Parathyroid adenoma (tissue), 2 donors: ENCODE data around the gene SOBP.

Experiments used
- H2AFZ ChIP-seq: fragments of 300-600 bp; sonication (generic); one replicate; pipeline ENCODE4 v1.7.0; 2017; ENCODE audit warnings: antibody characterized with exemption, mild to moderate bottlenecking
- H3K27ac ChIP-seq: fragments of 300-600 bp; sonication (generic); one replicate; pipeline ENCODE4 v1.7.0; 2017
- H3K27me3 ChIP-seq: fragments of 300-600 bp; sonication (generic); one replicate; pipeline ENCODE4 v1.7.0; 2017; ENCODE audit warnings: low read length; ENCODE audit not compliant: control insufficient read depth, insufficient read depth
- H3K36me3 ChIP-seq: fragments of 300-600 bp; sonication (generic); one replicate; pipeline ENCODE4 v1.7.0; 2017; ENCODE audit warnings: low read length; ENCODE audit not compliant: control insufficient read depth, insufficient read depth
- H3K4me1 ChIP-seq: fragments of 300-600 bp; sonication (generic); one replicate; pipeline ENCODE4 v1.7.0; 2017; ENCODE audit warnings: control low read depth
- H3K4me2 ChIP-seq: fragments of 300-600 bp; sonication (generic); one replicate; pipeline ENCODE4 v1.7.0; 2017; ENCODE audit warnings: low read length
- H3K4me3 ChIP-seq: fragments of 300-600 bp; sonication (generic); one replicate; pipeline ENCODE4 v1.7.0; 2017; ENCODE audit warnings: low read depth, low read length
- H3K79me2 ChIP-seq: fragments of 300-600 bp; sonication (generic); one replicate; pipeline ENCODE4 v1.7.0; 2017; ENCODE audit warnings: control low read depth
- H3K9ac ChIP-seq: fragments of 300-600 bp; sonication (generic); one replicate; pipeline ENCODE4 v1.7.0; 2017; ENCODE audit warnings: mild to moderate bottlenecking
- H3K9me3 ChIP-seq: fragments of 300-600 bp; sonication (generic); one replicate; pipeline ENCODE4 v1.7.0; 2017; ENCODE audit warnings: low read length; ENCODE audit not compliant: control insufficient read depth
- TF ChIP-seq, protein P1 (sequence below): fragments of 300-600 bp; sonication (generic); IDR thresholded peaks from one replicate; pipeline ENCODE4 v1.7.0; 2017; ENCODE audit warnings: antibody characterized with exemption, mild to moderate bottlenecking
- donor health status: primary hyperparathyroidism.

Gene SOBP

GRCh38 chr6:107620732-107621131, 130.8 kb downstream of the SOBP start:
- no peak overlapping the region for H3K9ac ChIP-seq
- H2AFZ ChIP-seq = no peak overlapping the region
- H3K36me3 ChIP-seq = no peaks in the 10 kb centered on the region
- no peaks in the 10 kb centered on the region for H3K4me1 ChIP-seq
- H3K27ac ChIP-seq = no peak overlapping the region
- no peak overlapping the region for H3K4me2 ChIP-seq
- no peaks in the 10 kb centered on the region for H3K79me2 ChIP-seq
- H3K27me3 ChIP-seq = no peaks in the 10 kb centered on the region
- H3K4me3 ChIP-seq = no peak overlapping the region
- H3K9me3 ChIP-seq = no peaks in the 10 kb centered on the region
- TF ChIP-seq, protein P1, sequence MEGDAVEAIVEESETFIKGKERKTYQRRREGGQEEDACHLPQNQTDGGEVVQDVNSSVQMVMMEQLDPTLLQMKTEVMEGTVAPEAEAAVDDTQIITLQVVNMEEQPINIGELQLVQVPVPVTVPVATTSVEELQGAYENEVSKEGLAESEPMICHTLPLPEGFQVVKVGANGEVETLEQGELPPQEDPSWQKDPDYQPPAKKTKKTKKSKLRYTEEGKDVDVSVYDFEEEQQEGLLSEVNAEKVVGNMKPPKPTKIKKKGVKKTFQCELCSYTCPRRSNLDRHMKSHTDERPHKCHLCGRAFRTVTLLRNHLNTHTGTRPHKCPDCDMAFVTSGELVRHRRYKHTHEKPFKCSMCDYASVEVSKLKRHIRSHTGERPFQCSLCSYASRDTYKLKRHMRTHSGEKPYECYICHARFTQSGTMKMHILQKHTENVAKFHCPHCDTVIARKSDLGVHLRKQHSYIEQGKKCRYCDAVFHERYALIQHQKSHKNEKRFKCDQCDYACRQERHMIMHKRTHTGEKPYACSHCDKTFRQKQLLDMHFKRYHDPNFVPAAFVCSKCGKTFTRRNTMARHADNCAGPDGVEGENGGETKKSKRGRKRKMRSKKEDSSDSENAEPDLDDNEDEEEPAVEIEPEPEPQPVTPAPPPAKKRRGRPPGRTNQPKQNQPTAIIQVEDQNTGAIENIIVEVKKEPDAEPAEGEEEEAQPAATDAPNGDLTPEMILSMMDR = no peak

GRCh38 chr6:107621229-107621937, 131.5 kb downstream of the SOBP start:
- Histone ChIP-seq H3K4me3 (no peak overlapping the region), H3K9me3 (no peaks in the 10 kb centered on the region), H3K4me1 (no peaks in the 10 kb centered on the region), H2AFZ (no peak overlapping the region), H3K27me3 (no peaks in the 10 kb centered on the region), H3K27ac (no peak overlapping the region), H3K9ac (no peak overlapping the region), H3K36me3 (no peaks in the 10 kb centered on the region), H3K79me2 (no peaks in the 10 kb centered on the region), H3K4me2 (no peak overlapping the region)
- TF ChIP-seq, protein P1 = no peak

- Histone ChIP-seq H3K4me2 (no peak overlapping the region), H2AFZ (no peak overlapping the region), H3K36me3 (no peaks in the 10 kb centered on the region), H3K9ac (no peak overlapping the region), H3K4me3 (no peak overlapping the region), H3K79me2 (no peaks in the 10 kb centered on the region), H3K9me3 (no peaks in the 10 kb centered on the region), H3K4me1 (no peaks in the 10 kb centered on the region), H3K27me3 (no peaks in the 10 kb centered on the region), H3K27ac (no peak overlapping the region)
- TF ChIP-seq, protein P1 = no peak
These were observed 132.4 kb downstream of the SOBP start for GRCh38 chr6:107622269-107622668.

- Histone ChIP-seq H3K27me3 (no peaks in the 10 kb centered on the region), H3K9ac (no peak overlapping the region), H3K9me3 (no peaks in the 10 kb centered on the region), H3K27ac (no peak overlapping the region), H2AFZ (no peak overlapping the region), H3K36me3 (no peaks in the 10 kb centered on the region), H3K4me3 (no peak overlapping the region), H3K4me2 (no peak overlapping the region), H3K79me2 (no peaks in the 10 kb centered on the region), H3K4me1 (peaks cover 4% of the 10 kb centered on the region)
- TF ChIP-seq, protein P1 = no peak
These were observed 134.1 kb downstream of the SOBP start for GRCh38 chr6:107624050-107624449.

DNA sequence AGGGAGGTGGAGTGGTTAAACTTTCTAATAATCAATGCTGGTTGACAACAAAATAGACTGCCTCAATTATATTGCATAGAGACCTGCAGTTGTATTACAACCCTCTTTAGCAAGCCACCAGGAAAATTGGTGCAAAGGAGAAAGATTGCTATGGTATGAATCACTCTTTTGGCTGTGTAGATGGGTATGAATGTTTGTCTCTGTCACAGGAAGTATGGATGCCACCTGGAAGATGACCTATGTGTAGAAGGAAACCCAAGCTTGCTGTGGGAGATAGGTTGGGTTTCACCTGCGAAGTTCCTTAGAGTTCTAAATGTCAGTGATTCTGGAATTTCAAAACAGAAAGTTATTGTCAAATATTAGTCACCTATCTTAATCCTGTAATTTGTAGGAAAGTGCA, 134.6 kb downstream of the SOBP start:
- Histone ChIP-seq H3K79me2 (no peaks in the 10 kb centered on the region), H3K4me3 (no peak overlapping the region), H3K27me3 (no peaks in the 10 kb centered on the region), H3K9ac (no peak overlapping the region), H3K4me2 (no peak overlapping the region), H3K4me1 (peaks cover 6% of the 10 kb centered on the region), H3K9me3 (no peaks in the 10 kb centered on the region), H3K36me3 (no peaks in the 10 kb centered on the region), H3K27ac (no peak overlapping the region), H2AFZ (no peak overlapping the region)
- TF ChIP-seq, protein P1 = no peak
